Measurements from ENCODE around the gene ATG9A. TPM values are rescaled to one million over a fixed set of nuclear protein-coding genes. Genes with fewer than 3 reads are reported as not detected.

ATG9A gene
- total RNA-seq, 1 experiment from 2014 or later, result 46.4 TPM

- H3K9ac ChIP-seq (ENCODE audit: extremely low read depth, insufficient read length, low read length), result no peak overlapping the region
- no peaks in the 10 kb centered on the region for H3K36me3 Mint-ChIP-seq (ENCODE audit: insufficient read depth in 1 of 3, low read depth in 3 of 3)
- no peak overlapping the region for H2AK5ac ChIP-seq (ENCODE audit: insufficient read length, low read length)
- H3K79me1 ChIP-seq (ENCODE audit: insufficient read depth, low read depth, low read length, poor library complexity, severe bottlenecking), result no peaks in the 10 kb centered on the region
- H3K56ac ChIP-seq (ENCODE audit: insufficient read length, low read depth, low read length), result no peak overlapping the region
- peaks cover 2 to 5% of the 10 kb centered on the region in 2 experiments; a peak in 2 of 4 replicates for H3K4me1 Mint-ChIP-seq
- H4K8ac ChIP-seq (replicated peaks; ENCODE audit: insufficient read length, low read depth, low read length), result no peak overlapping the region
- H3K79me2 ChIP-seq (ENCODE audit: insufficient read depth, low read length), result no peaks in the 10 kb centered on the region
- WGBS (ENCODE audit: extremely low coverage, insufficient read length, low lambda C conversion rate), result no CpG with 5 or more reads among the region's 1 CpG
- no peak overlapping the region for H3K4me3 Mint-ChIP-seq
- no peak overlapping the region for H2BK20ac ChIP-seq (ENCODE audit: low read depth, low read length, poor library complexity, severe bottlenecking)
- no peaks in the 10 kb centered on the region for H3K27me3 ChIP-seq (ENCODE audit: insufficient read depth, low read length)
- no peak overlapping the region for H3K23ac ChIP-seq (ENCODE audit: insufficient read length, low read depth, low read length)
- no peak overlapping the region for H4K91ac ChIP-seq (ENCODE audit: insufficient read length, low read depth, low read length)
- H3K23me2 ChIP-seq (ENCODE audit: insufficient read length, low read depth, low read length, poor library complexity, severe bottlenecking), result no peaks in the 10 kb centered on the region
- H2AFZ ChIP-seq (ENCODE audit: low read length), result no peak overlapping the region
- H3K4me1 ChIP-seq (ENCODE audit: insufficient read depth, low read length), result no peaks in the 10 kb centered on the region
- no peaks in the 10 kb centered on the region for H3K9me3 Mint-ChIP-seq
- no peak overlapping the region for H2BK12ac ChIP-seq (ENCODE audit: insufficient read length, low read depth, low read length)
- H3K4ac ChIP-seq (ENCODE audit: low read depth, low read length), result no peak overlapping the region
- no peak overlapping the region for H3T11ph ChIP-seq (ENCODE audit: low read length)
- no peak overlapping the region for H4K5ac ChIP-seq (ENCODE audit: insufficient read length, low read depth, low read length)
- H3K18ac ChIP-seq (ENCODE audit: insufficient read length, low read depth, low read length), result no peak overlapping the region
- TF ChIP-seq CTCF (conservative IDR thresholded peaks at IDR 0.05), result no peak
- DNase-seq, result no peak
- no peak overlapping the region for H2BK15ac ChIP-seq (ENCODE audit: low read depth, low read length)
- no peaks in the 10 kb centered on the region for H3K9me3 ChIP-seq (ENCODE audit: control insufficient read depth, low read depth, low read length)
- H2BK5ac ChIP-seq (ENCODE audit: insufficient read length, low read length), result no peak overlapping the region
- peaks cover 48% of the 10 kb centered on the region for H3K27me3 Mint-ChIP-seq (ENCODE audit: low read depth)
- no peak overlapping the region for H3K4me2 ChIP-seq (ENCODE audit: insufficient read depth, insufficient read length, low read length)
- H3K27ac ChIP-seq (ENCODE audit: insufficient read length, low read depth, low read length), result no peak overlapping the region
- no peak overlapping the region for H3K14ac ChIP-seq (ENCODE audit: insufficient read depth, low read length)
- H3K27ac Mint-ChIP-seq, result no peak overlapping the region
- H4K20me1 ChIP-seq (ENCODE audit: control insufficient read depth, insufficient read depth, insufficient read length), result no peaks in the 10 kb centered on the region
- H2BK120ac ChIP-seq (ENCODE audit: low read depth, low read length, poor library complexity, severe bottlenecking), result no peak overlapping the region
Measured at GRCh38 chr2:219266886-219267285, 37.5 kb upstream of the ATG9A start.

All from H9 (cell line).